Body of pancreas (tissue), 4 donors: ENCODE results near the gene SKAP1. TPM values are rescaled to one million over a fixed set of nuclear protein-coding genes. Genes with fewer than 3 reads are reported as not detected.
A peak's percentile ranks its signal among the peaks of the same experiment; 100 is the strongest.

Source experiments
- ATAC-seq: fragments of 150-250 bp; one replicate; pipeline ENCODE4 v1.9.1; 2016
- DNase-seq, 4 donors: peaks; one replicate each; pipeline ENCODE4 v3.0.0-alpha.2; 2019
- H3K27ac ChIP-seq, 4 donors: fragments of 200-600 bp; sonication (generic); 1 replicate in 3 of 4; 2 replicates in 1 of 4; pipeline versions ENCODE4 v1.5.1 to v1.6.1; 2016 to 2019; ENCODE audit warnings: mild to moderate bottlenecking in 1 of 4, mixed read lengths in 1 of 4, moderate library complexity in 1 of 4
- H3K27me3 ChIP-seq, 2 donors: fragments of 200-600 bp; sonication (generic); one replicate each; pipeline ENCODE4 v1.6.0; 2016; ENCODE audit warnings: mild to moderate bottlenecking in 1 of 2
- H3K36me3 ChIP-seq, 2 donors: fragments of 200-600 bp; sonication (generic); replicated peaks in 1 of 2; 2 replicates each; pipeline ENCODE4 v1.5.1; 2016; ENCODE audit warnings: low read depth in 2 of 2; ENCODE audit not compliant: insufficient read depth in 1 of 2
- H3K4me1 ChIP-seq: fragments of 200-600 bp; sonication (generic); one replicate; pipeline ENCODE4 v1.6.0; 2016
- H3K4me3 ChIP-seq, 2 donors: fragments of 200-600 bp; sonication (generic); 1 replicate in 1 of 2; 2 replicates in 1 of 2; pipeline ENCODE4 v1.5.1; 2016 to 2019
- H3K9me3 ChIP-seq, 3 donors: fragments of 200-600 bp; sonication (generic); 1 replicate in 2 of 3; 2 replicates in 1 of 3; pipeline ENCODE4 v1.5.1; 2016
- POLR2A ChIP-seq, 3 donors: fragments of 450-650 bp; IDR thresholded peaks; one replicate each; pipeline ENCODE4 v1.6.1; 2016; ENCODE audit warnings: antibody characterized with exemption in 3 of 3, mild to moderate bottlenecking in 2 of 3
- WGBS, 2 donors: methylation state at CpG; one replicate each; pipeline ENCODE4 v1.1.5; 2017; 5-methylcytosine and 5-hydroxymethylcytosine counted together
- intact Hi-C: fragments of 100-400 bp; cut with DNase I; formaldehyde crosslinking; loops from one replicate; pipeline ENCODE4 v1.15.1; 2023
- total RNA-seq, 2 donors: library from RNA; depleted of rRNA; stranded (reverse); fragments of >200 nt; gene quantifications; one replicate each; pipeline ENCODE4 v1.1.0, GENCODE V29; 2016
- TF ChIP-seq, protein P1 (sequence below), 7 experiments: fragments of 450-650 bp in 4 of 7; fragments of 200-600 bp in 3 of 7; sonication (generic) in 3 of 7; IDR thresholded peaks; one replicate each; pipeline ENCODE4 v1.5.1; 2016 to 2019; ENCODE audit warnings: antibody characterized with exemption in 7 of 7

SKAP1 gene
- total RNA-seq, 2 donors from 2014 or later = 0.78 to 4.0 TPM

DNA sequence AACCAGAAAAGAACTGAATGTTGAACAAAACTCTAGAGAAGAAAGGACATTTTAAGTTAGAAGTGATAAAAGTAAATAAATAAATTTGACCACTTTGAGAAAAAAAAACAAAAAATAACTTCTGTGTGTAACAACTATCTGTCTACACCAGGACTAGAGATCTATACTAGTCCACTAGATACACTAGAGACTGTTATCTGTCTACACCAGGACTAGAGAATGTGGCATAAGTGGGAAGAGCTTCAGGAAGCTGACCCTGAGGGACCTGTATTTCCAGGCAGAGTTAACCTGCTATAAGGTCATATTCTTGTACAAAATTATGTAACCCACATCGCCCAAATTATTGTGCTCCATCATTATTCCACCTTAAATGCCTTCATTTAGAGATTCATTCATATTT lies 160.8 kb downstream of the SKAP1 start:
- no peak for ATAC-seq
- WGBS, 2 donors = 88 to 92% methylated on average over 1 of the region's 1 CpG
- no peak for DNase-seq

DNA sequence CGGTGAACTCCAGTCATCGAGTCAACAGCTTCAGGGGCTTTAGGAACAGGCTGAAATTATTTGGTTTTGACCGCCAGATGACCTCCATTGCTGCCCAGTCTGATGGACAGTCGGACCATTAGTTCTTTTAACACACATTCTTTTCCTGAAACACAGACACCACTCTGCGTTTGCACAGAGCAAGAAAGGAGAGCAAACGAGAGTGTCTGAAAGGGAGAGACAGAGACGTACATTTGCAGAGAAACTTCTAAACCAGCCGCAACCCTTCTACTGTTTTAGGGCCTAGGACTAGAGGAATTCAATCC lies 166.3 kb downstream of the SKAP1 start:
- no peaks in the 10 kb centered on the region for H3K36me3 ChIP-seq
- no peak overlapping the region for H3K27ac ChIP-seq
- 83 to 85% methylated on average over 8 of the region's 8 CpGs for WGBS, 2 donors
- TF ChIP-seq, protein P1, sequence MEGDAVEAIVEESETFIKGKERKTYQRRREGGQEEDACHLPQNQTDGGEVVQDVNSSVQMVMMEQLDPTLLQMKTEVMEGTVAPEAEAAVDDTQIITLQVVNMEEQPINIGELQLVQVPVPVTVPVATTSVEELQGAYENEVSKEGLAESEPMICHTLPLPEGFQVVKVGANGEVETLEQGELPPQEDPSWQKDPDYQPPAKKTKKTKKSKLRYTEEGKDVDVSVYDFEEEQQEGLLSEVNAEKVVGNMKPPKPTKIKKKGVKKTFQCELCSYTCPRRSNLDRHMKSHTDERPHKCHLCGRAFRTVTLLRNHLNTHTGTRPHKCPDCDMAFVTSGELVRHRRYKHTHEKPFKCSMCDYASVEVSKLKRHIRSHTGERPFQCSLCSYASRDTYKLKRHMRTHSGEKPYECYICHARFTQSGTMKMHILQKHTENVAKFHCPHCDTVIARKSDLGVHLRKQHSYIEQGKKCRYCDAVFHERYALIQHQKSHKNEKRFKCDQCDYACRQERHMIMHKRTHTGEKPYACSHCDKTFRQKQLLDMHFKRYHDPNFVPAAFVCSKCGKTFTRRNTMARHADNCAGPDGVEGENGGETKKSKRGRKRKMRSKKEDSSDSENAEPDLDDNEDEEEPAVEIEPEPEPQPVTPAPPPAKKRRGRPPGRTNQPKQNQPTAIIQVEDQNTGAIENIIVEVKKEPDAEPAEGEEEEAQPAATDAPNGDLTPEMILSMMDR (IDR thresholded peaks at IDR 0.05) = no peak
- no peak for TF ChIP-seq POLR2A (IDR thresholded peaks at IDR 0.05)
- H3K27me3 ChIP-seq = no peaks in the 10 kb centered on the region
- no peaks in the 10 kb centered on the region for H3K9me3 ChIP-seq
- DNase-seq (no peak), ATAC-seq (no peak)
- peaks cover 33% of the 10 kb centered on the region for H3K4me1 ChIP-seq
- intact Hi-C loops = no loop called here
- H3K4me3 ChIP-seq = no peak overlapping the region

More for the DNA sequence above, 160.8 kb downstream of the SKAP1 start:
- H3K27me3 ChIP-seq = no peaks in the 10 kb centered on the region
- no peaks in the 10 kb centered on the region for H3K36me3 ChIP-seq
- no peaks in the 10 kb centered on the region for H3K9me3 ChIP-seq
- peaks cover 29% of the 10 kb centered on the region for H3K4me1 ChIP-seq
- intact Hi-C loops = no loop called here
- no peak overlapping the region for H3K27ac ChIP-seq
- TF ChIP-seq, protein P1 (IDR thresholded peaks at IDR 0.05) = no peak
- no peak for TF ChIP-seq POLR2A (IDR thresholded peaks at IDR 0.05)
- no peak overlapping the region for H3K4me3 ChIP-seq

DNA sequence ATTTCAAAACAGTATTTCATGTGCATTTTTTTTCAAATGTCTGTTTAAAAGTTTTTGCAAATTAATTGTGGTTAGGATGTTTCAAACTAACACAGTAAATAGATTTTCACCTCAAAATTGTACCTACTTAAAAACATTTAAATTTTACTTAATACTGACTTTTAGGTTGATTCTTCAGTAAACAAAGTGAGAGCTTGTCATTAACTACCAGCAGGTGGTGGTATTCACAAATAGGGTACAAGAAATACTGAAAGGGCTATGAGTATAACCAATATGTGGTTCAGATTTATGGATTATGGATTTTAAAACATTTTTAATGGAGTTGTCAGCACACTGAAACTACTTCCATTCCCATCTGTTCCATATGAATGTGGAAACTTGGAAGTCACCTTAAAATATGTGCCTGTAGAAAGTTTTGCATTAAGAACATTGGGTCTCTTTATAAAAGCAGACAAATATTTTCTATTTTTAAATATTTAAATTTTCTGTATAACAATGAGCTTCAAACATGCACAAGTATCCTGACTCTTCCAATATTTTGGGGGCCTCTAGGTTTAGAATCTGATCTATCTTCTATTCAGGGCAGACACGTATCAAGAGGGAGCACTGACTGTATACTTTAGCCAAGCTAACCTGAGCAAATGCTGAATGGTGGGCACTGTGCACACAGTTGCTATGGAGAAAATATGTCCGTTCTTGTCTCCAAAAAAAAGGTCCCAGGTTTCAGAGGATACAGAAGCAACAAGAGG lies 166.9 kb downstream of the SKAP1 start:
- intact Hi-C loops = no loop called here
- WGBS, 2 donors = 22 to 71% methylated on average over 2 of the region's 2 CpGs
- TF ChIP-seq POLR2A (IDR thresholded peaks at IDR 0.05) = no peak
- TF ChIP-seq, protein P1 (IDR thresholded peaks at IDR 0.05) = peak in 5 of 7 experiments; percentile 20 to 34 (median 30)
- peaks cover 29% of the 10 kb centered on the region for H3K4me1 ChIP-seq
- H3K27me3 ChIP-seq = no peaks in the 10 kb centered on the region
- H3K36me3 ChIP-seq = no peaks in the 10 kb centered on the region
- H3K9me3 ChIP-seq = no peaks in the 10 kb centered on the region
- no peak overlapping the region for H3K4me3 ChIP-seq
- DNase-seq (no peak), ATAC-seq (no peak)
- no peak overlapping the region for H3K27ac ChIP-seq

DNA sequence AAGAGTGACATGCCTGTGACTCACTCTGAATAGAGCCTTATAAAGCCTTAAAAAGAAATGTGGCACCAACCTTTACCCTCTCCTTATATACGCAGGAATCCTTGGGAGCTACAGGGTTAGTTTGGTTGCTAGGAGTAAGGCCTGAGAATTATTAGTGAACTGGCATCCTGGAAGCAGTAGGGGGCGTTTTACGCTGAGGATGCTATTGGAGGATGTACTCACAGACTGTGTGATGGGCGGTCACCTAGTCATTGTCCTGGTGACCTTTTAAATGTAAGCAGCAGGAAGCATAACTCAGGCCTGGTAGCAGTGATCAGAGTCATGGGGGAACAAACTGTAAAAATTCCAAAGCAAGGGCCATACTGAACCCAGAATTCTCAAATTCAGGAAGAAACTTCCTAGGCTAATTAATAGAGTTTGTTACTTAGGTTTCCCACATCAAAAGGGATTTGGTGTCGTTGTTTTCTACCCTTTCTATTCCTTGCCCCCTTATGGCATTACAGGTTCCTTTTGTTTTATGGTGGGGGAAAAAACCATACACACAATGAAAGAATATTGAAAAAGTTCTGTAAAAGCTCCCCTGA lies 168.6 kb downstream of the SKAP1 start:
- TF ChIP-seq, protein P1 (IDR thresholded peaks at IDR 0.05) = peak in 4 of 7 experiments; percentile 4 to 21 (median 14)
- no peak for TF ChIP-seq POLR2A (IDR thresholded peaks at IDR 0.05)
- Histone ChIP-seq H3K4me1 (peaks cover 24% of the 10 kb centered on the region), H3K9me3 (no peaks in the 10 kb centered on the region), H3K27me3 (no peaks in the 10 kb centered on the region), H3K27ac (no peak overlapping the region), H3K4me3 (no peak overlapping the region), H3K36me3 (no peaks in the 10 kb centered on the region)
- no peak for DNase-seq
- no peak for ATAC-seq
- WGBS, 2 donors = 52 to 57% methylated on average over 5 of the region's 5 CpGs
- intact Hi-C loops = no loop called here
